HepG2 (cell line): ENCODE results near the gene TARDBP. TPM values are rescaled to one million over a fixed set of nuclear protein-coding genes. Genes with fewer than 3 reads are reported as not detected.

ENCODE experiments used
- ATAC-seq: fragments of 200-7000 bp; cut with Tn5 transposase; 3 replicates; pipeline ENCODE4 v1.9.1; 2020; ENCODE audit warnings: mild to moderate bottlenecking, moderate library complexity
- BruUV-seq: library from RNA; stranded (reverse); fragments of 400-500 nt; replicated peaks from 2 replicates; lab custom pipeline; 2021; lab: Mats Ljungman, UMichigan
- CTCF ChIA-PET: fragments of 300-600 bp; formaldehyde crosslinking; extraction: SDS; loops from one replicate; lab custom pipeline; 2021; ENCODE audit warnings: low total read pairs, inconsistent platforms, low intra/inter-chr PET ratio; lab: Yijun Ruan, JAX
- POLR2A ChIA-PET: fragments of 350-600 bp; sonication (Branson Sonifier 250); formaldehyde crosslinking; loops from one replicate; lab custom pipeline; 2020; ENCODE audit warnings: antibody characterized with exemption, inconsistent platforms; lab: Yijun Ruan, JAX
- DNase-seq: peaks from one replicate; pipeline ENCODE4 v3.0.0-alpha.2; 2015; ENCODE audit warnings: low spot score
- FAIRE-seq: peaks from 3 replicates; lab custom pipeline; 2011; peaks lifted over from hg19 to GRCh38; lab: Jason Lieb, UNC
- H2AFZ ChIP-seq: one replicate; pipeline ENCODE4 v1.6.1; 2011; ENCODE audit warnings: low read length, inconsistent platforms
- H3K27ac ChIP-seq: fragments of 300-600 bp; 3 replicates; pipeline ENCODE4 v1.8.0; 2011; ENCODE audit warnings: mixed run types, mild to moderate bottlenecking, mixed read lengths, low read length, inconsistent platforms; ENCODE audit not compliant: insufficient read depth; ENCODE audit errors: extremely low read length
- H3K27me3 ChIP-seq, 2 experiments: fragments of 200-600 bp in 1 of 2; 2 replicates in 1 of 2; 3 replicates in 1 of 2; pipeline versions ENCODE4 v1.6.0 to v1.8.0; 2011; ENCODE audit warnings: low read length in 2 of 2, mild to moderate bottlenecking in 2 of 2, moderate library complexity in 2 of 2, inconsistent platforms in 1 of 2; ENCODE audit not compliant: insufficient read depth in 2 of 2, control insufficient read depth in 1 of 2
- H3K36me3 ChIP-seq, 2 experiments: fragments of 200-600 bp in 1 of 2; replicated peaks in 1 of 2; 2 replicates in 1 of 2; 3 replicates in 1 of 2; pipeline versions ENCODE4 v1.5.1 to v1.8.0; 2011; ENCODE audit warnings: low read length in 2 of 2, inconsistent platforms in 1 of 2; ENCODE audit not compliant: insufficient read depth in 2 of 2, control insufficient read depth in 1 of 2
- H3K4me1 ChIP-seq: 2 replicates; pipeline ENCODE4 v1.5.1; 2012; ENCODE audit warnings: low read length, inconsistent platforms; ENCODE audit not compliant: insufficient read depth
- H3K4me2 ChIP-seq: 2 replicates; pipeline ENCODE4 v1.6.0; 2011; ENCODE audit warnings: low read depth, low read length, inconsistent platforms
- H3K4me3 ChIP-seq, 3 experiments: fragments of 200-600 bp in 1 of 3; sonication (generic), shearing (Covaris generic) in 1 of 3; replicated peaks in 1 of 3; 2 replicates each; pipeline ENCODE4 v1.5.1; 2011 to 2016; ENCODE audit warnings: low read length in 3 of 3, inconsistent platforms in 2 of 3, low read depth in 2 of 3, mild to moderate bottlenecking in 2 of 3, control low read depth in 1 of 3, mixed read lengths in 1 of 3; ENCODE audit not compliant: insufficient read depth in 1 of 3
- H3K79me2 ChIP-seq: one replicate; pipeline ENCODE4 v1.6.1; 2011; ENCODE audit warnings: low read length, inconsistent platforms; ENCODE audit not compliant: insufficient read depth
- H3K9ac ChIP-seq: 2 replicates; pipeline ENCODE4 v1.6.0; 2011; ENCODE audit warnings: mild to moderate bottlenecking, low read depth, low read length, inconsistent platforms; ENCODE audit not compliant: insufficient read depth
- H3K9me3 ChIP-seq: 2 replicates; pipeline ENCODE4 v1.5.1; 2012; ENCODE audit warnings: mild to moderate bottlenecking, low read length
- H4K20me1 ChIP-seq: 2 replicates; pipeline ENCODE4 v1.6.0; 2011; ENCODE audit warnings: inconsistent platforms, mild to moderate bottlenecking, low read length, moderate library complexity; ENCODE audit not compliant: insufficient read depth
- NR2C2 ChIP-seq: sonication (generic); formaldehyde crosslinking; IDR thresholded peaks from 2 replicates; pipeline ENCODE4 v1.4.0; 2020; ENCODE audit warnings: missing genetic modification reagents, mild to moderate bottlenecking, moderate library complexity, borderline replicate concordance
- POLR2A ChIP-seq, 2 experiments: IDR thresholded peaks; 2 replicates each; pipeline ENCODE4 v1.6.1; 2011; ENCODE audit warnings: low read depth in 2 of 2, low read length in 2 of 2, mild to moderate bottlenecking in 1 of 2, moderate library complexity in 1 of 2; ENCODE audit not compliant: insufficient read depth in 1 of 2
- POLR2AphosphoS2 ChIP-seq: IDR thresholded peaks from 2 replicates; pipeline ENCODE4 v1.6.1; 2011; ENCODE audit warnings: low read depth, low read length, improper control_type of control experiment
- RBM22 ChIP-seq: fragments of 200-400 bp; formaldehyde crosslinking; optimal IDR thresholded peaks from 2 replicates; pipeline ENCODE3; 2017; ENCODE audit warnings: mild to moderate bottlenecking, low read length, moderate library complexity
- SMAD3 ChIP-seq: sonication (generic); formaldehyde crosslinking; IDR thresholded peaks from 2 replicates; pipeline ENCODE4 v1.4.0; 2020; ENCODE audit warnings: missing genetic modification reagents
- SRSF1 ChIP-seq: fragments of 200-400 bp; formaldehyde crosslinking; optimal IDR thresholded peaks from 2 replicates; pipeline ENCODE3; 2017; ENCODE audit warnings: mild to moderate bottlenecking, low read depth, low read length, moderate library complexity
- ZNF607 ChIP-seq: sonication (generic); formaldehyde crosslinking; IDR thresholded peaks from 2 replicates; pipeline ENCODE4 v1.5.1; 2020; ENCODE audit warnings: missing genetic modification reagents, mild to moderate bottlenecking, borderline replicate concordance
- ZNF883 ChIP-seq: sonication (generic); formaldehyde crosslinking; IDR thresholded peaks from 2 replicates; pipeline ENCODE4 v1.5.1; 2020; ENCODE audit warnings: mild to moderate bottlenecking, missing genetic modification reagents; ENCODE audit errors: not compliant biosample characterization
- WGBS: methylation state at CpG from one replicate; pipeline ENCODE4 v1.1.6; 2017; ENCODE audit warnings: low lambda C conversion rate; 5-methylcytosine and 5-hydroxymethylcytosine counted together
- in situ Hi-C: cut with HindIII; loops from 2 replicates; pipeline ENCODE4 v1.10.0; 2017; ENCODE audit warnings: low pct_unique_long_range_greater_than_20kb; ENCODE audit not compliant: extremely low pct_ligation_motif_present
- intact Hi-C: fragments of 100-400 bp; cut with micrococcal nuclease; formaldehyde crosslinking; loops from one replicate; pipeline ENCODE4 v1.10.0; 2022; ENCODE audit not compliant: unreplicated experiment
- polyA plus RNA-seq, 8 experiments: library from polyadenylated mRNA; depleted of rRNA in 3 of 8; stranded (reverse) in 7 of 8; unstranded in 1 of 8; fragments of >200 nt; fragmentation: Illumina TruSeq in 4 of 8; extraction: Trizol in 4 of 8; gene quantifications; 2 replicates each; pipeline versions ENCODE4 v1.2.1 to v1.2.3, GENCODE V29; 2011 to 2016; ENCODE audit warnings: low read depth in 4 of 8, missing spikeins in 1 of 8, mixed read lengths in 1 of 8; ENCODE audit not compliant: insufficient read depth in 1 of 8
- total RNA-seq, 5 experiments: library from RNA; depleted of rRNA; stranded (reverse); fragments of >200 nt; fragmentation: Illumina TruSeq; extraction: Trizol; gene quantifications; 2 replicates each; pipeline ENCODE4 v1.2.3, GENCODE V29; 2016; ENCODE audit warnings: low read depth in 1 of 5
- TF ChIP-seq, protein P1 (sequence below): conservative IDR thresholded peaks from 2 replicates; pipeline ENCODE4 v1.6.1; 2018; ENCODE audit warnings: missing genetic modification reagents
- TF ChIP-seq, protein P2 (sequence below): IDR thresholded peaks from 2 replicates; pipeline ENCODE4 v1.6.1; 2012; ENCODE audit warnings: inconsistent platforms

Gene TARDBP
- total and polyA plus RNA-seq, 2 of the 13 experiments (the other 11 are each of a cell fraction or from before 2014, with no cell fraction given) = 62.4 to 93.0 TPM

GRCh38 chr1:11027316-11027715, 14.9 kb downstream of the TARDBP start:
- WGBS = 96% methylated on average over 6 of the region's 6 CpGs
- Histone ChIP-seq H3K4me2 (no peak overlapping the region), H3K27ac (no peak overlapping the region), H2AFZ (no peak overlapping the region), H3K27me3 (no peaks in the 10 kb centered on the region), H3K4me1 (no peaks in the 10 kb centered on the region), H3K9ac (no peak overlapping the region), H4K20me1 (no peaks in the 10 kb centered on the region; the same call in 1 of the 2 replicates), H3K79me2 (no peaks in the 10 kb centered on the region), H3K9me3 (no peaks in the 10 kb centered on the region), H3K4me3 (no peak overlapping the region), H3K36me3 (peaks cover 4 to 37% of the 10 kb centered on the region in 2 experiments)
- ATAC-seq (no peak), FAIRE-seq (no peak), DNase-seq (no peak)
- TF ChIP-seq POLR2A (IDR thresholded peaks at IDR 0.05; ENCODE audit: insufficient read depth in 1 of 2, low read depth in 2 of 2, low read length in 2 of 2) (0 out of 4 replicates have a peak, but pooled peaks of 1 of the 2 experiments have one; percentile 18), SRSF1 (no peak), ZNF607 (CRISPR knock-in tag) (no peak), RBM22 (peak; percentile 15), ZNF883 (CRISPR knock-in tag) (no peak), NR2C2 (CRISPR knock-in tag) (no peak), POLR2AphosphoS2 (0 out of 2 replicates have a peak, but pooled peaks have one; percentile 14), SMAD3 (no peak)
- TF ChIP-seq, protein P1, sequence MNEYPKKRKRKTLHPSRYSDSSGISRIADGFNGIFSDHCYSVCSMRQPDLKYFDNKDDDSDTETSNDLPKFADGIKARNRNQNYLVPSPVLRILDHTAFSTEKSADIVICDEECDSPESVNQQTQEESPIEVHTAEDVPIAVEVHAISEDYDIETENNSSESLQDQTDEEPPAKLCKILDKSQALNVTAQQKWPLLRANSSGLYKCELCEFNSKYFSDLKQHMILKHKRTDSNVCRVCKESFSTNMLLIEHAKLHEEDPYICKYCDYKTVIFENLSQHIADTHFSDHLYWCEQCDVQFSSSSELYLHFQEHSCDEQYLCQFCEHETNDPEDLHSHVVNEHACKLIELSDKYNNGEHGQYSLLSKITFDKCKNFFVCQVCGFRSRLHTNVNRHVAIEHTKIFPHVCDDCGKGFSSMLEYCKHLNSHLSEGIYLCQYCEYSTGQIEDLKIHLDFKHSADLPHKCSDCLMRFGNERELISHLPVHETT (CRISPR knock-in tag) = no peak
- TF ChIP-seq, protein P2, sequence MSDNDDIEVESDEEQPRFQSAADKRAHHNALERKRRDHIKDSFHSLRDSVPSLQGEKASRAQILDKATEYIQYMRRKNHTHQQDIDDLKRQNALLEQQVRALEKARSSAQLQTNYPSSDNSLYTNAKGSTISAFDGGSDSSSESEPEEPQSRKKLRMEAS = no peak
- intact Hi-C loops = no loop called here
- ChIA-PET CTCF (no interaction called here), POLR2A (no interaction called here)
- in situ Hi-C loops = loop anchor here (25.0 kb wide), 1 partner anchor 610 kb away; no protein-coding TSS in a partner anchor
- BruUV-seq = no TSS peak
